CD4-positive, alpha-beta T cell treated with Interferon gamma for 1 hour (primary cell): ENCODE data around the gene PIWIL1.

Experiments
- DNase-seq: peaks from one replicate; pipeline ENCODE4 v3.0.0-alpha.2; 2020

Gene PIWIL1

DNA sequence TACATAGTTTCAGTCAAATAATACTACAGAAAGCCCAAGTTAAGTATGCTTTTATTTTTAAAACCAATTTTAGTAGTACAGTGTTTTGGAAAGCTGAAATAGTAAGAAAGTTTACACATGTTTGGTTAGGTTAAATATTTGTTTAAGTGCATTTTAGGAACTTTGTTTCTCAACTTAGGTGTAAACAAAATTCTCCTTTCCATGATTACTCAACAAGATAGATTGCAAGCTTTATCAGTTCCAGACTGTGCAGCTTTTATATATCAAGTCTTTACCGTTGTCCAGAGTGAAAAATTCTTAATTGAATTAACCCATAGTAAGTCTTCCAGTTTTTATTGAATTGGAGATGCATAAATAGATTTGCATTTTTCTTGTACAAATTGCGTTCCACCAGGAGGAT, 45.1 kb downstream of the PIWIL1 start:
- no peak for DNase-seq

DNA sequence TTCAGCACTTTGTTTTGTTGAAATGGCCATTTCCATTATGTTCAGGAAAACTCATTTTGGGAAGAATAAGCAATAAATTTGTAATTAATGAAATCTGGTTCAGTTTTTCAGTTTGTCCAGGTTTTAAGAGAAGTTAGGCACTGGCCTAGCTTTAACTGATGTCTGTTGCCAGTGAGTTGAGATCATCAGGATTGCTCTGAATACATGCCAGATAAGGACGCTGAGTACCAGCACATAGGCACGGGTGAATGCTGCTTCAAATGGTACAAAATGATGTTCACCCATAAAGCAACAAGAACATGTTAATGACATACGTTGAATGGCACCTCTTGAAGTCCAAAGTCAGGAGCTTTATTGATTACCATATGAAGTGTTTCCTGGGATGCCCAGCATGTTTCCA, 46.5 kb downstream of the PIWIL1 start:
- no peak for DNase-seq

DNA sequence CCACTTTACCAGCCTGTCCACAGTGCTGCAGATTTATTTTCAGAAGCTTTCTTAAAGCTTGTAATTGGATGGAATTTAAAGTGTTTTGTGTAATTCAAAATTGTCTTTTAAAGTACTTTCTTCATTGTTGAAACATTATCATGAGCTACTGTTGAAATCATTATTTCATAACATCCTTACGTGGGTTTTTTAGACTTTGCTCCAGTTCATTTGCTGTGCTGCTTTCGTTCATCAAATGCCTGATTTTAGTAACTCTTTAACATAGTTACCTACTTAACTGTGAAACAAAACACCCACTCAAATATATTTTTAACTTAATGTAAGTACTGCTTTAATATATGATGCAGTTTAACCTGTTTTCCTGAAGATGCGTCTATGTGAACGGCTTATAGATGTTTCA, 47.5 kb downstream of the PIWIL1 start:
- no peak for DNase-seq

DNA sequence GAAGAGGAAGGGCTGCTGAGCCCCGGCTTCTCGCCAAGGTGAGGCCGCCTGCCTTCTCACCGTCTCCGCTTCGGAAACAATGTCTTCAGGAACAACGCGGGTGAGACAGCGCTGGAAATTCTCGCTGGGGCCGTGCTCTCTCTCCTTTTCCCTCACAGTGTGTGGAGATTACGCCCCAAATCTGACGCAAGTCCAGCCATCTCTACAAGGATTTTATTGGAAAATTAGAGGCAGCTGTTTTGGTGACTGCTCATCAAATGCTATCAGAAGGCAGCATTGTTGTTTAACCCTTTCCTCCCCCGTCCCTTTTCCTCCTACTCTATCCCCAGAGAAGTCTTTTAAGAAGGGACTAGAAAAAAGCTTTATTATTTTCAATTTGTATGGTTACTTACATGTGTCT, 53.5 kb downstream of the PIWIL1 start:
- no peak for DNase-seq

DNA sequence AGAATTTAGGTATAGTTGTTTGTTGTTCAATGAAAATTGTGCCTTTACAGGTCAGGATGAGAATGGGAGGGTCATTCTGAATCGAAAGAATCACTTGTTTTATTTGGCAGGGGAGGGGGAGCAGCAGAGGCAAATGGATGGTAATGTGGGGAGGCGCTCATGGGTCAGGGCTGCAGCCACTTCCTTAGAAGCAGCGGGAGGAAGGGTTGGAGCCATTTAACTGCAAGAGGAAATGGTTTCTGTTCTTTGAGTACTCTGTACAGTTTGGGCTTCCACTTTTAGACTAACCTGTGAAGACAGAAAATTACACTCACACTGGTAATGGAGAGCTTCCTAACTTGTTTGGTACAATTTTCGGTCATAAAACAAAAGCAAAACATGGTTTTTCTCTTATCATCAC, 57.2 kb downstream of the PIWIL1 start:
- no peak for DNase-seq

DNA sequence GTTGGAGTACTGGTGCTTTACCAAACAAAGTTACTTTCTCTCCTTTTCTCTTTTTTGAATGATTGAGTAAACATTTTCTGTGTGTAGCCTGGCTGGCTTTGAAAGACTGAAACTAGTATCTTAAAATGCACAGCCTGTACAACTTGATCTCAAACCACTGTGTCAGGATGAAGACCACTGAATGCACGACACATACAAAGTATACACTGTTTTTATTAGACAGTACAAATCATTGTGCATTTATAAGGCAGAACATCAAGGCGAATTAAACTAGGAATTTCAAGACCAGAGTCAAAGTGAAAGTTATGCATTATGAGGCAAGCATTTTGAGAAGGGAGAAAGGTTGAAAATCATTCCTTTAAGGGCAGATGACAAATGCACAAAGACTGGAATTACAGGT, 59.0 kb downstream of the PIWIL1 start:
- no peak for DNase-seq

DNA sequence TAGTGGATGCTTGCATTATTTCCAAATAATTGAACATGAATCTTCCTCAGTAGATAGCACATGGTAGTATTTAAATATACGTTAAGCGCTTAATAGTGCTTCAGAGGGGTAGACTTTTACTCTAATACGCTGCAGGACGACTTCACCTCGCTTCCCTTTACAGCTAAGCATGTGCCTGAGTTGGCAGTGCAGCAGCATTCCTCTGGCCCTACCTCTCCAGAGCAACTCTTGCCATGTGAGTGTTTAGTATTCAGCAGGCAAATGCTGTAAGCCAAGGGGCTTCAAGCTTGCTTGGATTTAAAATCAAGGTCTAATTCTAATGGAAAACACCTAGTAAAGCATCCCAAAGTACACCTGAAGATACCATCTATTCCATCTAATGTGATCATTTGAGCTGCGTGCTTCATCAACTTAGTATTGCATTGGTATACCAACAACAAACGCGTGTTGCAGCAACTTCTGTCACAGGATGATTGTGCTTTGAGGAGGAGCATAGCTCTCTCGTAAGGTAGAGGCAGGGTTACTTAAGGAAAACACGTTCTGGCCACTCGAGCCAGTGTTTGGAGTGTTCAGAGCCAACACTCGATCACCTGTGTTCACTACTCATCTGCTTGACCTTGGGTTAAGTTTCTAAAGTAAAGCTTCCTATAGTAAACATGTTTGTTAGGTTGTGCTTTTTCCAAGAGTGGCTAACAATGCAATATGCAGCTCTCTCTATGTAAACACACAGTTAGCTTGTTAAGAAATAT, 60.6 kb downstream of the PIWIL1 start:
- no peak for DNase-seq

DNA sequence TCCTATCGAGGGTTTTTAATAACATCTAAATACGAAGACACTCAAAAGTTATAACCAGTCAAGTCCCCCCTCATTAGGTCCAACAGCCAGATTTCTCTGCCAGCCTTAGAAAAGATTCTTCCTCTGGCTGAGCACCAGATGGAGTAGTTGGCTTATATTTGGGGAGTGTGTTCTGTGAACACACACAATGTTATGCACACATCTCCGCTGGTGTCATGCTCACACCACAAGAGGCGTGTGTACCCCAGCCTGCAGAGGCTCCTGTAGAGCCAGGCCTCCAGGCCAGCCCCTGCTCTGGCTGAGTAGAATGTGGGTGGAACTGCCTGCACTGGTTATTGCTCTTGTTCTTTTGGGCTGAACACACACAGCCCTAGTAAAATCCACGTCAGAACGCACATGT, 64.0 kb downstream of the PIWIL1 start:
- DNase-seq: no peak

DNA sequence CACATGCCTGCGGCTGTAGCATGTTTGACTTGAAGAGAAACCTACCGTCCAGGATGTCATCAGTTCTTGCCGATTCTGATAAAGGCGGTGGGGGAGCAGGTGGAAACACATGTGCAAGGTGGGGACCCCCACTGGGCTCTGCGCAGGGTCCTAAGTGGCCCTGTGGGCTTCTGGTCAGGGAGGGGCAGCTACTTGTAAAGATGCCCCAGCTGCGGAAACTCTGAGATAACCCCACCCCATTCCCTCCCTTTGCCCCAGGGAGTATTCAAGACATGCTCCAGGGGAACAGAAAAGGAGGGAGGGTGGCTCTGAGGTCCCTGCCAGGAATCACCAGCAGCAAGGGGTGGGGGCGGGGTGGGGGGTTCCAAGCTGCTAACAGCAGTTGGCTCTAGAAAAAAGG, 67.6 kb downstream of the PIWIL1 start:
- DNase-seq: no peak

DNA sequence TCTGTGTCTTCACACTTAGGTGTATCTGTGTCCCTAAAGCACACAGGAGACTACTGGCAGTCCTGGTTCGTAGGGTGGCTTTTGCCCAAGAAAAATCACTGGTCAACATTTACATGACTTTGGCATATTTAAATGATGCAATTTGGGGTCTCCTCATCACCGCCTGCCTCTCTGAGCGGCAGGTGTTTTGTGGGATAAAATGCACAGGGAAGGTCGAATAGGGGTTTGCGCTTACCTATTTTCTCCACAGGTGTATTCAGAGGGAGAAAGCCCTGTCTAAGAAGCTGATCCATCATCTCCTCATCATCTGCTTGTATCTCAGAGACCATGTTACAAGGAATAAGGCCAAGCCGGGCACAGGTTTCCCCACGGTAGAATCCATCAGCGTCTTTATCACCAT, 74.7 kb downstream of the PIWIL1 start:
- no peak for DNase-seq

DNA sequence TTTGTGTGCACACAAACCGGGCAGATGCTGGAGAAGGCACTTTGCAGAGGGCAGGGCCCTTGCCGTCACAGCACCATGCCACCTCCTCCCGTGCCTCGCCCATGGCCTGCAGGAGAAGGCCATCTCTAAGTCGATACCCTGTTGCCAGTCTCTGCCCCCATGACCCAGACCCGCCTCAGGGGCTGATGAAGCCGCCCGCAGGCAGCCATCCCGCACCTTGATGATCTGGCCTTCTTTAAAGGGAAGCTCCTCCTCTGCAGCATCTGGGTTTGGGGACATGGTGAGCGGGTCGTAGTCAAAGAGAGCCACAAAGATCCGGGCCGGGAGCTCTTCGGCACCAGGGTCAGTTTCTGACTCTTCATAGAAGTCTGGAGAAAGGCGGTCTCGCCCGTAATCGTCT, 76.2 kb downstream of the PIWIL1 start:
- DNase-seq: no peak

DNA sequence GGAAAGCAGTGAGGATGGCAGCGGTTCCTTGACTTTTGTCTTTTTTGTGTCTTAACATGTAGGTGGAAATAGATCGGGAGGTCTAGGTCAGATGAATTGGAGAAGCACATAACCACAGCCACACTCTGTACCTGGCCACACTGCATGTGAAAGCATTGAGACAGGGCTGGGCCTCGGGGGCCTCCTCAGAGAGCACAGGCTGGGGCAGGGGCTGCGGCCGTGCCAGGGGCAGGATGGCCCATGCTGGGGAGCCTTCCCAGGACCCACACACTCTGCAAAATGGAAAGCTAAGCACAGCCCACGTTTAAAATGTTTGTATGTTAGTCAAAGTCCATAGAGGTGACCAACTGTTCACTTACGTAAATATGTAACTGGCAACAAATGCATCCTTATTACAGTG, 76.7 kb downstream of the PIWIL1 start:
- no peak for DNase-seq

DNA sequence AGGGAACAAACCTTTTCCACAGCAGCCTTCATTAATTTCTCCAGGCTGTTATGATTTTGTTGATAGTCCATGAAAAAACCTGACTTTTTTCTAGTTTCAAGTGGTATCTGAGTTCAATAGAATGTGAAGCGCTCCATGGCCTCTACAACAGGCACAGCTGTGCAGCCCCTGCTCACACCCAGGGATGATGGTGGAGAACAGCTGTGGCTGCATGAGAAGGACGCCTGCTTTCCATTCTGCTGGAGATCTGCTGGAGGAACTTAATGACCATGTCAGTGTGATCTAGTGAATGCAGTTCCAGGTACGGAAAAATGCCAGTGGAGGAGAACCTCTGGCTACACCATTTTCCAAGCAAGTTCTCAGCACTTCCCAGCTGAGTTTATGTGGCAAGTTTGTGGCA, 80.6 kb downstream of the PIWIL1 start:
- no peak for DNase-seq

DNA sequence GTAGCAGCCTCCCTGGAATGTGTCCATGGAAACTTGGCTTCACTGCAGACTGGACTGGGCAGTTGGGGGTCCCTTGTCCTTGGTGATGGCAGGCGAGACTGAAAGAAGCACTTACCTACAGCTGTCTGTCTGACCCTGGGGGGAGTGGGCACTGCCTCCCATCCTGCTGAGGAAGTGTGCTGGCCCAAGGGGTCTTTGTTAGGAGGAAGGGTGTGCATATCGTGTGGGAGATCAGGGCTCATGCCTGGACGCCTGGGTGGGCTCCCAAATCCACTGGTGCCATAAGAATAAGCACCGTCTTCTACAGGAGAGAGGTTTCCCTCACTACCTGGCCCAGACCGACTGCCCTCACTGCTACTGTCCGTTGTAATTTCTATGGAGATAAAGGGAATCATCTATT, 81.4 kb downstream of the PIWIL1 start:
- DNase-seq: no peak

DNA sequence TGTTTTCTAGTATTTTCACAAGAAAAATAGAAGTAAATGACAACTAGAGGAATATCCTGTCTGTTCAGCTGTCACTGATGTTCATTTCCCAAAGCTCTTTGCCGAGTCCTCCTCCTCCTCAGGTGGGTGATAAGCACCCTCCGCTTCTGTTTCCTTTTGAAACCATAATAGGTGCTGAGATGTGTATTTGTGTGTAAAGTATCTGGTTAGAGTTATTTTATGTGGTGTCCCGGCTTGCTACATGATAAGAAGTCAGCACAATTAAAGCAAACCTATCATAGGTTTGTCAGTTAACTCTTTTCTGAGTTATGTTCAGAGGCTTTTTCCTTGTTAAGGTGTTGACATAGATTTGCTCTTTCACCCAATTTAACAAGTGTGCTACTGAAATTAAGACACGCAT, 82.4 kb downstream of the PIWIL1 start:
- no peak for DNase-seq

DNA sequence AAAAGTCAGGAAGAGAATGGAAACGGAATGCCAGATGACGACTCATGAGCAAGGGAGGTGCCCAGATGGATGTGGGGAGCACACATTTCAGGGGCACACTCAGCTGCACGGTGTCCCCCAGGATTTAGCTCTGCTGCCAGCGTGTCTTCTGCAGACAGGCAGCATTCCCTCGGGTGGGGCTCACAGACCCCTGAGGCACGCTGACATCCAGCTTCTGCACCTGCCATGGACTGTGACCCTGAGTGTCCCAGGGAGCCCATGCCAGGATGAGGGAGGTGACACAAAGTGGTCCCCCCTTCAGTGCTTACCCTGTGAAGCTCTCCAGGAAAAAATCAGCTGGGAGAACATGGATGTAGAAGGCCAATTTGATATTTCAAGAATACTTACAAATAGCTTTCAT, 84.2 kb downstream of the PIWIL1 start:
- DNase-seq: no peak
